ENCODE results near the gene UXT.

Gene UXT

DNA sequence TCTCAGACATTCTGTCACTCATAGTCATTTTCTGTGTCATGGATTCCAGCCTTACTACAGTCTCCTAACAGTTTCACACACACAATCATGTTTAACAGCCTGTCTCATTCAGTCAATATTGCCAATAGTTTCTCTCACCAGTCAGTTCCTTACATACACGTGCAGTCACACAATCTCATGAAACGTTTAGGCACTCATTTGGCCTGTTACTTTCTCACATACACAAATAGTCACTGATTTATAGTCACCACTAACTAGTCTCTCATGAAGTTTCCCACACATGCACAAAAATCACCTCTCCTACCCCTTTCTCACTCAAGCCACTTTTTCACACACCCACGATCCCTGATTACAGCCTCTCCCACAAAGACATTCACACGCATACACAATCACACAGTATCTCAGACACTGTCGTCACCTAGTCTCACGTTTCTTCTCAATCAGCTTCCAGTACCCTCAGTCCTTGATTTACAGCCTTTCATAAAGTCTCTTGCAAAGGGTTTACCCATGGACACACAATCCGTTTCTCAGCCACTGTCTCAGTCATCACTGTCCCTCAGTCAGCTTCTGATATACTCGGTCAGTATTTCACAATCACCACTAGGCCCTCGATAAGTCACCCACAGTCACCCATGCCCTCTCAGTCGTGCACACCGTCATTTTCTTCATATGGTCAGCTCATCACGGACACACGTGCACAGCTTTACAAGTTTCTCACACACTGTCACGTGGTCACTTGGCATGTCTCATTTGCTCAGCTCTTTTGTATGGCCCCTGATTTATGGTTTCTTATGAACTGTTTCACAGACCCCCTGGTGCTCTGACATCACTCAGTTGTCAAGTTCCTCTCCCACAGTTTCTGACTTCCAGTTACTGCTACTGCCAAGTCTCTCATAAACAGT is 25.0 kb downstream of the UXT start (continued):
- TF ChIP-seq ZNF24 (tag by site-specific recombination; IDR thresholded peaks at IDR 0.05), result peak; percentile 43; the same call in 1 of the 2 replicates
- no peak for TF ChIP-seq OVOL3 (tag by site-specific recombination; IDR thresholded peaks at IDR 0.05)
- 0 out of 2 replicates have a peak, but pooled peaks have one; percentile 17 for TF ChIP-seq ATF2 (tag by site-specific recombination; IDR thresholded peaks at IDR 0.05; ENCODE audit: low read depth)
- TF ChIP-seq FEZF1 (tag by site-specific recombination; IDR thresholded peaks at IDR 0.05), result peak; percentile 22
- peak; percentile 2; the same call in 1 of the 2 replicates for TF ChIP-seq GFI1B (tag by site-specific recombination; IDR thresholded peaks at IDR 0.05)

DNA sequence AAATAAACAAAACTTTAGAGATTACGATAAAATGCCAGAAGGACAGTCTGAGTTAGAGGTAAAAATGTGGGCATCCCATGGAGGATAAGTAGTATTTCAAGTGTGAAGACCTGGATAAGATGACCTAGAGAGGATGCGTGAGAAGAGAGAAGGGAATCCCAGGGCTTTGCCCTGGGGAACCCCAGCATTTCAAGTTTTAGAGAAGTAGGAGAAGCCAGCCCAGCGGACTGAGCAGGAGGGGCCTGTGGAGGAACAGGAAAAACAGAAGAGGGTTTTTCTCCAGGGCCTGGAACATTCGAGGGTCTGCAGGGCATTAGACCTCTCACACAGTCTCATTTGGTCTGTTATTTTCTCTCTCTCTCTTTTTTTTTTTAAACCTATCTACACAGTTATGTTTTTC is 26.3 kb downstream of the UXT start:
- Histone ChIP-seq H3K27ac (ENCODE audit: extremely low read depth, low read depth, low read length) (no peak overlapping the region), H3K36me3 (ENCODE audit: control insufficient read depth in 2 of 2, insufficient read depth in 1 of 2, low read length in 2 of 2) (peaks cover 0 to 29% of the 10 kb centered on the region in 2 experiments; a peak in 2 of 3 replicates), H3K9me3 (ENCODE audit: control insufficient read depth, insufficient read depth, low read depth, low read length) (no peaks in the 10 kb centered on the region), H3K4me1 (ENCODE audit: control insufficient read depth, insufficient read depth, low read length) (no peaks in the 10 kb centered on the region), H3K4me3 (ENCODE audit: low read depth, low read length) (no peak overlapping the region)
- ChIA-PET POLR2A (no interaction called here), CTCF (no interaction called here)
- TF ChIP-seq ZNF571 (tag by site-specific recombination; IDR thresholded peaks at IDR 0.05) (no peak), ZXDB (tag by site-specific recombination; IDR thresholded peaks at IDR 0.05) (no peak), ZNF501 (tag by site-specific recombination; IDR thresholded peaks at IDR 0.05) (no peak), ZNF544 (tag by site-specific recombination; IDR thresholded peaks at IDR 0.05) (no peak), ZNF449 (tag by site-specific recombination; IDR thresholded peaks at IDR 0.05) (no peak), ZNF548 (tag by site-specific recombination; IDR thresholded peaks at IDR 0.05) (no peak), ZNF521 (tag by site-specific recombination; IDR thresholded peaks at IDR 0.05) (no peak), ZNF610 (tag by site-specific recombination; IDR thresholded peaks at IDR 0.05; ENCODE audit: borderline replicate concordance) (no peak), ZNF777 (tag by site-specific recombination; IDR thresholded peaks at IDR 0.05; ENCODE audit: borderline replicate concordance) (no peak), ZNF404 (tag by site-specific recombination; IDR thresholded peaks at IDR 0.05) (no peak)

GRCh38 chrX:47631676-47632075 is 27.3 kb downstream of the UXT start:
- CTCF ChIA-PET, result no interaction called here
- POLR2A ChIA-PET, result no interaction called here
- TF ChIP-seq REPIN1 (tag by site-specific recombination; IDR thresholded peaks at IDR 0.05; ENCODE audit: low read depth) (no peak), ZNF157 (tag by site-specific recombination; IDR thresholded peaks at IDR 0.05) (no peak), ZNF26 (tag by site-specific recombination; IDR thresholded peaks at IDR 0.05) (no peak), ZNF658 (tag by site-specific recombination; IDR thresholded peaks at IDR 0.05) (no peak), ZNF214 (tag by site-specific recombination; IDR thresholded peaks at IDR 0.05; ENCODE audit: borderline replicate concordance) (no peak), ZNF10 (tag by site-specific recombination; IDR thresholded peaks at IDR 0.05) (no peak), ZNF311 (tag by site-specific recombination; IDR thresholded peaks at IDR 0.05; ENCODE audit: borderline replicate concordance) (no peak), KLF17 (tag by site-specific recombination; IDR thresholded peaks at IDR 0.05) (no peak), ZNF449 (tag by site-specific recombination; IDR thresholded peaks at IDR 0.05) (no peak), SCRT1 (tag by site-specific recombination; IDR thresholded peaks at IDR 0.05; ENCODE audit: borderline replicate concordance) (no peak)
- TF ChIP-seq, protein P1, sequence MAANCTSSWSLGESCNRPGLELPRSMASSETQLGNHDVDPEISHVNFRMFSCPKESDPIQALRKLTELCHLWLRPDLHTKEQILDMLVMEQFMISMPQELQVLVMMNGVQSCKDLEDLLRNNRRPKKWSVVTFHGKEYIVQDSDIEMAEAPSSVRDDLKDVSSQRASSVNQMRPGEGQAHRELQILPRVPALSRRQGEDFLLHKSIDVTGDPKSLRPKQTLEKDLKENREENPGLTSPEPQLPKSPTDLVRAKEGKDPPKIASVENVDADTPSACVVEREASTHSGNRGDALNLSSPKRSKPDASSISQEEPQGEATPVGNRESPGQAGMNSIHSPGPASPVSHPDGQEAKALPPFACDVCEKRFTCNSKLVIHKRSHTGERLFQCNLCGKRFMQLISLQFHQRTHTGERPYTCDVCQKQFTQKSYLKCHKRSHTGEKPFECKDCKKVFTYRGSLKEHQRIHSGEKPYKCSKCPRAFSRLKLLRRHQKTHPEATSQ (tag by site-specific recombination; IDR thresholded peaks at IDR 0.05), result no peak

More at GRCh38 chrX:47631676-47632075, 27.3 kb downstream of the UXT start:
- Histone ChIP-seq H3K36me3 (ENCODE audit: control insufficient read depth in 2 of 2, insufficient read depth in 1 of 2, low read length in 2 of 2) (peaks cover 0 to 19% of the 10 kb centered on the region in 2 experiments; a peak in 2 of 3 replicates), H3K27ac (ENCODE audit: extremely low read depth, low read depth, low read length) (no peak overlapping the region), H3K4me3 (ENCODE audit: low read depth, low read length) (no peak overlapping the region), H3K9me3 (ENCODE audit: control insufficient read depth, insufficient read depth, low read depth, low read length) (no peaks in the 10 kb centered on the region), H3K4me1 (ENCODE audit: control insufficient read depth, insufficient read depth, low read length) (no peaks in the 10 kb centered on the region)
